ENCODE measurements around the gene AP3S2.
A peak's percentile ranks its signal among the peaks of the same experiment; 100 is the strongest.

The AP3S2 gene

GRCh38 chr15:89829161-89829560, 64.6 kb downstream of the AP3S2 start:
- peaks cover 91% of the 10 kb centered on the region for H3K4me1 Mint-ChIP-seq (ENCODE audit: low read depth)
- no peaks in the 10 kb centered on the region for H3K9me3 Mint-ChIP-seq
- no peak overlapping the region for H3K4me3 Mint-ChIP-seq
- H3K27ac Mint-ChIP-seq: peak overlapping the region; percentile 18
- H3K36me3 Mint-ChIP-seq (ENCODE audit: low read depth): peaks cover 24% of the 10 kb centered on the region
- intact Hi-C loops (cut with micrococcal nuclease): loop anchor here (2.0 kb wide), 1 partner anchor 46 kb away; no protein-coding TSS in a partner anchor
- H3K27me3 Mint-ChIP-seq: no peaks in the 10 kb centered on the region

GRCh38 chr15:89828281-89829145, 65.3 kb downstream of the AP3S2 start:
- intact Hi-C loops (cut with micrococcal nuclease): loop anchor here (2.0 kb wide), 1 partner anchor 46 kb away; no protein-coding TSS in a partner anchor
- Mint-ChIP-seq H3K27me3 (no peaks in the 10 kb centered on the region), H3K4me1 (ENCODE audit: low read depth) (peaks cover 91% of the 10 kb centered on the region), H3K9me3 (no peaks in the 10 kb centered on the region), H3K27ac (peak overlapping the region; percentile 18), H3K4me3 (peak overlapping the region; percentile 24), H3K36me3 (ENCODE audit: low read depth) (peaks cover 17% of the 10 kb centered on the region)

GRCh38 chr15:89827829-89828228, 66.0 kb downstream of the AP3S2 start:
- Mint-ChIP-seq H3K36me3 (ENCODE audit: low read depth) (peaks cover 10% of the 10 kb centered on the region), H3K9me3 (no peaks in the 10 kb centered on the region), H3K4me1 (ENCODE audit: low read depth) (peaks cover 92% of the 10 kb centered on the region), H3K4me3 (no peak overlapping the region), H3K27ac (peak overlapping the region; percentile 18), H3K27me3 (no peaks in the 10 kb centered on the region)
- intact Hi-C loops (cut with micrococcal nuclease): loop anchor here (2.0 kb wide), 1 partner anchor 47 kb away; no protein-coding TSS in a partner anchor

- Mint-ChIP-seq H3K27ac (peak overlapping the region; percentile 18), H3K27me3 (no peaks in the 10 kb centered on the region), H3K4me3 (peak overlapping the region; percentile 22), H3K4me1 (ENCODE audit: low read depth) (peaks cover 100% of the 10 kb centered on the region), H3K9me3 (no peaks in the 10 kb centered on the region), H3K36me3 (ENCODE audit: low read depth) (peaks cover 6% of the 10 kb centered on the region)
- intact Hi-C loops (cut with micrococcal nuclease): no loop called here
Observed at GRCh38 chr15:89826671-89827655, 66.8 kb downstream of the AP3S2 start.

GRCh38 chr15:89825271-89825940, 68.4 kb downstream of the AP3S2 start:
- peaks cover 6% of the 10 kb centered on the region for H3K36me3 Mint-ChIP-seq (ENCODE audit: low read depth)

GRCh38 chr15:89824607-89824867, 69.3 kb downstream of the AP3S2 start:
- Mint-ChIP-seq H3K27me3 (no peaks in the 10 kb centered on the region), H3K4me3 (peak overlapping the region; percentile 17), H3K36me3 (ENCODE audit: low read depth) (peaks cover 4% of the 10 kb centered on the region), H3K4me1 (ENCODE audit: low read depth) (peaks cover 94% of the 10 kb centered on the region), H3K9me3 (no peaks in the 10 kb centered on the region), H3K27ac (peak overlapping the region; percentile 94)
- intact Hi-C loops (cut with micrococcal nuclease): no loop called here

More at GRCh38 chr15:89825271-89825940, 68.4 kb downstream of the AP3S2 start:
- Mint-ChIP-seq H3K9me3 (no peaks in the 10 kb centered on the region), H3K27ac (peak overlapping the region; percentile 94), H3K4me3 (no peak overlapping the region), H3K4me1 (ENCODE audit: low read depth) (peaks cover 100% of the 10 kb centered on the region), H3K27me3 (no peaks in the 10 kb centered on the region)
- intact Hi-C loops (cut with micrococcal nuclease): no loop called here

- H3K4me3 Mint-ChIP-seq: peak overlapping the region; percentile 40
- H3K9me3 Mint-ChIP-seq: no peaks in the 10 kb centered on the region
- intact Hi-C loops (cut with micrococcal nuclease): no loop called here
- H3K36me3 Mint-ChIP-seq (ENCODE audit: low read depth): no peaks in the 10 kb centered on the region
- peaks cover 88% of the 10 kb centered on the region for H3K4me1 Mint-ChIP-seq (ENCODE audit: low read depth)
- H3K27me3 Mint-ChIP-seq: no peaks in the 10 kb centered on the region
- H3K27ac Mint-ChIP-seq: peak overlapping the region; percentile 94
Observed at GRCh38 chr15:89823836-89824606, 69.8 kb downstream of the AP3S2 start.

- Mint-ChIP-seq H3K4me3 (peak overlapping the region; percentile 75), H3K27me3 (no peaks in the 10 kb centered on the region), H3K9me3 (no peaks in the 10 kb centered on the region), H3K36me3 (ENCODE audit: low read depth) (no peaks in the 10 kb centered on the region), H3K27ac (peak overlapping the region; percentile 94), H3K4me1 (ENCODE audit: low read depth) (peaks cover 79% of the 10 kb centered on the region)
- intact Hi-C loops (cut with micrococcal nuclease): no loop called here
Observed at GRCh38 chr15:89822951-89823711, 70.7 kb downstream of the AP3S2 start.

GRCh38 chr15:89822611-89822950, 71.2 kb downstream of the AP3S2 start:
- peak overlapping the region; percentile 75 for H3K4me3 Mint-ChIP-seq
- H3K9me3 Mint-ChIP-seq: no peaks in the 10 kb centered on the region
- no peaks in the 10 kb centered on the region for H3K36me3 Mint-ChIP-seq (ENCODE audit: low read depth)
- no peaks in the 10 kb centered on the region for H3K27me3 Mint-ChIP-seq
- H3K27ac Mint-ChIP-seq: peak overlapping the region; percentile 94
- intact Hi-C loops (cut with micrococcal nuclease): no loop called here
- H3K4me1 Mint-ChIP-seq (ENCODE audit: low read depth): peaks cover 74% of the 10 kb centered on the region

- Mint-ChIP-seq H3K4me1 (ENCODE audit: low read depth) (peaks cover 68% of the 10 kb centered on the region), H3K9me3 (no peaks in the 10 kb centered on the region), H3K27ac (peak overlapping the region; percentile 94), H3K4me3 (peak overlapping the region; percentile 75), H3K36me3 (ENCODE audit: low read depth) (no peaks in the 10 kb centered on the region), H3K27me3 (no peaks in the 10 kb centered on the region)
- intact Hi-C loops (cut with micrococcal nuclease): no loop called here
Observed at GRCh38 chr15:89822026-89822425, 71.8 kb downstream of the AP3S2 start.

- Mint-ChIP-seq H3K27ac (peak overlapping the region; percentile 94), H3K27me3 (no peaks in the 10 kb centered on the region), H3K4me1 (ENCODE audit: low read depth) (peaks cover 65% of the 10 kb centered on the region), H3K4me3 (peak overlapping the region; percentile 18), H3K9me3 (no peaks in the 10 kb centered on the region), H3K36me3 (ENCODE audit: low read depth) (no peaks in the 10 kb centered on the region)
- intact Hi-C loops (cut with micrococcal nuclease): loop anchor here (1.0 kb wide), 1 partner anchor 9 kb away; no protein-coding TSS in a partner anchor
Observed at GRCh38 chr15:89820666-89821611, 72.9 kb downstream of the AP3S2 start.

- Mint-ChIP-seq H3K9me3 (no peaks in the 10 kb centered on the region), H3K27ac (peak overlapping the region; percentile 37), H3K4me3 (no peak overlapping the region), H3K36me3 (ENCODE audit: low read depth) (peaks cover 11% of the 10 kb centered on the region), H3K4me1 (ENCODE audit: low read depth) (peaks cover 55% of the 10 kb centered on the region), H3K27me3 (no peaks in the 10 kb centered on the region)
- intact Hi-C loops (cut with micrococcal nuclease): no loop called here
Observed at GRCh38 chr15:89818287-89818686, 75.5 kb downstream of the AP3S2 start.
